CD4-positive, CD25-positive, alpha-beta regulatory T cell (primary cell): ENCODE results near the gene TMEM127. TPM values are rescaled to one million over a fixed set of nuclear protein-coding genes. Genes with fewer than 3 reads are reported as not detected.

Experiments
- ATAC-seq, 2 donors: fragments of 150-1000 bp; cut with Tn5 transposase; one replicate each; pipeline ENCODE4 v1.10.0; 2021; ENCODE audit warnings: low read depth in 2 of 2, moderate number of reproducible peaks in 2 of 2, moderate library complexity in 1 of 2
- DNase-seq, 3 donors: peaks; one replicate each; pipeline versions ENCODE4 v3.0.0 to v3.0.0-alpha.2; 2012 to 2022; ENCODE audit warnings: mixed read lengths in 1 of 3
- H3K27ac ChIP-seq: one replicate; pipeline ENCODE4 v1.7.0; 2013; ENCODE audit warnings: mild to moderate bottlenecking, low read length; ENCODE audit not compliant: insufficient read depth, poor library complexity, severe bottlenecking
- H3K27me3 ChIP-seq: one replicate; pipeline ENCODE4 v1.7.0; 2013; ENCODE audit warnings: low read length; ENCODE audit not compliant: control insufficient read depth, insufficient read depth
- H3K36me3 ChIP-seq: one replicate; pipeline ENCODE4 v1.7.0; 2013; ENCODE audit warnings: mild to moderate bottlenecking, low read length, moderate library complexity; ENCODE audit not compliant: control insufficient read depth, insufficient read depth
- H3K4me1 ChIP-seq: 2 replicates; pipeline ENCODE4 v1.7.0; 2013; ENCODE audit warnings: mild to moderate bottlenecking, low read length; ENCODE audit not compliant: insufficient read depth, control insufficient read depth, poor library complexity, severe bottlenecking
- H3K4me3 ChIP-seq: one replicate; pipeline ENCODE4 v1.7.0; 2013; ENCODE audit warnings: low read depth, mild to moderate bottlenecking, low read length, moderate library complexity
- H3K9me3 ChIP-seq, 2 experiments: 1 replicate in 1 of 2; 2 replicates in 1 of 2; pipeline ENCODE4 v1.7.0; 2013; ENCODE audit warnings: low read length in 2 of 2, mild to moderate bottlenecking in 1 of 2, moderate library complexity in 1 of 2; ENCODE audit not compliant: control insufficient read depth in 2 of 2
- H3K27ac Mint-ChIP-seq, 3 donors: one replicate each; pipeline ENCODE4 v1.8.0; 2020 to 2022; ENCODE audit warnings: mild to moderate bottlenecking in 3 of 3, mixed read lengths in 3 of 3, moderate library complexity in 2 of 3
- H3K27me3 Mint-ChIP-seq: one replicate; pipeline ENCODE4 v1.8.0; 2022; ENCODE audit warnings: mild to moderate bottlenecking, mixed read lengths
- H3K36me3 Mint-ChIP-seq: one replicate; pipeline ENCODE4 v1.8.0; 2020; ENCODE audit warnings: mixed read lengths
- H3K4me1 Mint-ChIP-seq, 4 donors: one replicate each; pipeline ENCODE4 v1.8.0; 2020 to 2022; ENCODE audit warnings: mixed read lengths in 4 of 4, mild to moderate bottlenecking in 1 of 4
- H3K4me3 Mint-ChIP-seq, 4 donors: one replicate each; pipeline ENCODE4 v1.8.0; 2020 to 2022; ENCODE audit warnings: mild to moderate bottlenecking in 4 of 4, mixed read lengths in 4 of 4, moderate library complexity in 3 of 4
- H3K9me3 Mint-ChIP-seq, 7 donors: one replicate each; pipeline ENCODE4 v1.8.0; 2020 to 2022; ENCODE audit warnings: mixed read lengths in 7 of 7, mild to moderate bottlenecking in 3 of 7, moderate library complexity in 2 of 7
- polyA plus RNA-seq, 4 donors: library from polyadenylated mRNA; unstranded; fragments of 300-500 nt; fragmentation: Illumina TruSeq; gene quantifications; one replicate each; pipeline ENCODE4 v1.2.3, GENCODE V29; 2021
- total RNA-seq: library from RNA; stranded (reverse); gene quantifications from one replicate; pipeline ENCODE4 v1.2.3, GENCODE V29; 2022

Gene TMEM127
- total and polyA plus RNA-seq, 5 donors from 2014 or later: 27.6 to 54.3 (median 37.5) TPM

DNA sequence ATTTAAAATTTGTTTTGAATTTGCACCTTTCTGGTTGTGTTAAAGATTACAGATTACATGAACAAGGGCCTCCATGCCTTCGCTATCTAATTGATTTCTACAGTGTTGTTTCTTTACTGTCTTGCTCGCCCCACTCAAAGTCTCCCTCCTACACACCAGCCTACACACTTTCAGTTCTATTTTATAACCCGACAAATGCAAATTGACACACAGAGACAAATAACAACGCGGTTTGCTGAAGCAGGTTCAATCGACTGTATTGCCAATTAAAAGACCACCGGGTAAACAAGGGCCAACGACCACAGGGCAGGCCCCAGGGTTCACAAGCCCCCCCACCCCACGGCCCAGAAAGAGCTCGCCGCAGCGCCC, 58.0 kb downstream of the TMEM127 start:
- ATAC-seq: no peak
- peak overlapping the region; percentile 95 to 97 (median 96) for H3K27ac Mint-ChIP-seq

DNA sequence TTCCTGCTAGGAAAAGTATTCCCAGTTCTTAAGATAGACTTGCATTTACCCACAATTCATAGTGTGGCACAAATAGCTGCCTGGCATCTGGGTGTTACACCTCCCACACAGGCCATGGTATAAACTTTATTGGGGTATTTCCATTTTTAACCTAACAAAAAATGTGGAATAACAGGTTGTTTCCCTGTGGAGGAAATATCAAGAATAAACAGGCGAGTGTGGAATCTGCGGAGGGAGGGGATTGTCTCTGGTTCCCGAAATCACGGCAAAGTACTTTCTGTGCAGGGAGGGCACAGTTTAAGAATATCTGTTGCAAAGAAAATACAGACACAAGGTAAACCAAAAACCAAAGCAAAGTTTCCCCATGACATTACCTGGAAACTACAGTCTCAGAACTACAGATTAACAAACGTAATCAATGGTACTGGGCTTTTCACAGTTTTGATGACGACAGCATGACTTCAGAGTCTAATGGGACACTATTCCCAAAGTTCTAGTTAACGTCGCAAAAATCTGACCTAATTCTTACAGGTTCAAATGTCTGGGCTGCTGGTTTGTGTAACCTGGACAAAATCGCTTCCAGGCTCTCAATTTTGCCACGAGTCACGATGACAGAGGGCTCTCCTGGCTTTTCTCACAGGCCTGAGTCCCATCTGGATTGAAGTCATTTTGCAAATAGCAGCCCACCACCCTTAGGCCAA, 58.6 kb downstream of the TMEM127 start:
- H3K4me3 ChIP-seq: peak overlapping the region; percentile 96
- Mint-ChIP-seq H3K4me1 (peaks cover 30 to 70% (median 51%) of the 10 kb centered on the region in 4 donors), H3K9me3 (no peaks in the 10 kb centered on the region), H3K36me3 (peaks cover 6% of the 10 kb centered on the region), H3K27ac (peak overlapping the region; percentile 95 to 97 (median 96)), H3K4me3 (peak overlapping the region; percentile 94 to 97 (median 96)), H3K27me3 (no peaks in the 10 kb centered on the region)
- no peaks in the 10 kb centered on the region for H3K9me3 ChIP-seq
- H3K27ac ChIP-seq: peak overlapping the region; percentile 89
- H3K4me1 ChIP-seq: peaks cover 62% of the 10 kb centered on the region
- no peaks in the 10 kb centered on the region for H3K36me3 ChIP-seq
- ATAC-seq: no peak
- DNase-seq: peak in 1 of 3 donors; percentile 28
- H3K27me3 ChIP-seq: no peaks in the 10 kb centered on the region

More for the DNA sequence above, 58.0 kb downstream of the TMEM127 start:
- Histone ChIP-seq H3K4me3 (peak overlapping the region; percentile 96), H3K27me3 (no peaks in the 10 kb centered on the region), H3K27ac (peak overlapping the region; percentile 89), H3K9me3 (no peaks in the 10 kb centered on the region), H3K36me3 (no peaks in the 10 kb centered on the region), H3K4me1 (peaks cover 57% of the 10 kb centered on the region)
- Mint-ChIP-seq H3K4me1 (peaks cover 26 to 64% (median 46%) of the 10 kb centered on the region in 4 donors), H3K9me3 (no peaks in the 10 kb centered on the region), H3K4me3 (peak overlapping the region; percentile 94 to 97 (median 96)), H3K36me3 (peaks cover 6% of the 10 kb centered on the region), H3K27me3 (no peaks in the 10 kb centered on the region)
- DNase-seq: peak in 1 of 3 donors; percentile 56

DNA sequence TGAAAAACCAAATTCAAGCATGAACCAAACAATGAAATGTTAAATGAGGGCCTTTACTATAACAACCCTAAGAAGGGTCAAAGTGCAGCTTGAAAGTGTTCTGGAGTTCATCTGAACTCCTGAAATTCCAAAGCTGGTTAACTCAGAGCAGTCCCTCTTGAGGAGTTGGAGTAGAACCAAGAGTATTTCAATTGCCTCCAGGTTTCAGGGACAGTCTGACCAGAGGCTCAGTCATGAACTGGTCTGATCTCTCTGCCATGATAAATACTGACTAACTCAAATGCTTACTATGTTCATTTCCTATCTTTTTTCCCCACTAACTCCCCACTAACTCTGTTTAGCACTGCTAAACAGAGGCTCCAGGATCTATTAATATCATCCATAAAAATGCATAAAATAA, 59.9 kb downstream of the TMEM127 start:
- peaks cover 75% of the 10 kb centered on the region for H3K4me1 ChIP-seq
- peaks cover 37 to 80% (median 60%) of the 10 kb centered on the region in 4 donors for H3K4me1 Mint-ChIP-seq
- H3K36me3 ChIP-seq: no peaks in the 10 kb centered on the region
- H3K36me3 Mint-ChIP-seq: peaks cover 6% of the 10 kb centered on the region
- H3K27me3 Mint-ChIP-seq: no peaks in the 10 kb centered on the region
- peak overlapping the region; percentile 75 for H3K4me3 ChIP-seq
- H3K4me3 Mint-ChIP-seq: peak overlapping the region; percentile 83 to 97 (median 90)
- no peaks in the 10 kb centered on the region for H3K27me3 ChIP-seq
- H3K9me3 Mint-ChIP-seq: no peaks in the 10 kb centered on the region
- no peak for DNase-seq
- H3K9me3 ChIP-seq: no peaks in the 10 kb centered on the region
- peak overlapping the region; percentile 85 to 93 (median 91) for H3K27ac Mint-ChIP-seq
- H3K27ac ChIP-seq: peak overlapping the region; percentile 30
- ATAC-seq: no peak

DNA sequence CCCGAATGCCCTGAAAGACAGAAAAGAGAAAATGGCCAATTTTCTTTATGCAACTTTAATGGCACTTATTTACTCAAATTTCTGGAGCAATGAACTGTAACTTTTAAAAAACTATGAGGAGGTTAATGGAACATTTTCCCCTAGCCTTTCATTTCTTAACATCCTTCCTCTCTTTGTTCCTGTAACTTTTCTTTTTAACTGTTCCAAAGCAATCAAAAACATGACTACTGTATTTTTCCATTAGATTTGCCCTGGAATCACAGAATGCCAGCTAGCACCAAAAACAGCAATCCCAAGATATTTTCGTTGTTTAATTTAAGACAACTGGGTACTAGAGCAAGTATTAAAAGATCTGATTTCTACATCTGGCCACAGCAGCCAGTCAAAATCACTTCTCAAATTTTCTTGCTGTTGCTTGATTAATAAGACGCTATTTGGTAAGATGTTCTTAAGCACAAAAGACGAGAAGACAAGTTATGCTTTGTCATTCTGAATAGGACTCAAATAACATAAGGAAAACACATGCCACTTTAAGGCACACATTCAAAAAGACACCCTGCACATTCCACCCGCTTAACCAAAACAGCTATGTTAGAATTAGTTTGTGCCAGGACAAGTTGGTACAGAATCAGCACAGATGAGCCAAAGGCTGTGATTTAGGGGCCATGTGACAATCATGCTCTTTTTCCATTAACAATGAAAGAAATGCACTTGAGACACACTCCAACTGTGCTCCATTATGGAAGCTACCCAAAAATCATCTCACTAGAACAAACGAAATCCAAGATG, 60.8 kb downstream of the TMEM127 start:
- H3K27me3 ChIP-seq: no peaks in the 10 kb centered on the region
- peak overlapping the region; percentile 83 to 97 (median 90) for H3K4me3 Mint-ChIP-seq
- H3K9me3 ChIP-seq: no peaks in the 10 kb centered on the region
- H3K27me3 Mint-ChIP-seq: no peaks in the 10 kb centered on the region
- peak overlapping the region; percentile 36 for H3K27ac ChIP-seq
- H3K9me3 Mint-ChIP-seq: no peaks in the 10 kb centered on the region
- no peak for DNase-seq
- H3K4me1 Mint-ChIP-seq: peaks cover 46 to 87% (median 63%) of the 10 kb centered on the region in 4 donors
- H3K36me3 Mint-ChIP-seq: peaks cover 6% of the 10 kb centered on the region
- ATAC-seq: no peak
- H3K36me3 ChIP-seq: no peaks in the 10 kb centered on the region
- peak overlapping the region; percentile 88 to 91 (median 91) for H3K27ac Mint-ChIP-seq
- H3K4me1 ChIP-seq: peaks cover 84% of the 10 kb centered on the region
- H3K4me3 ChIP-seq: peak overlapping the region; percentile 75

DNA sequence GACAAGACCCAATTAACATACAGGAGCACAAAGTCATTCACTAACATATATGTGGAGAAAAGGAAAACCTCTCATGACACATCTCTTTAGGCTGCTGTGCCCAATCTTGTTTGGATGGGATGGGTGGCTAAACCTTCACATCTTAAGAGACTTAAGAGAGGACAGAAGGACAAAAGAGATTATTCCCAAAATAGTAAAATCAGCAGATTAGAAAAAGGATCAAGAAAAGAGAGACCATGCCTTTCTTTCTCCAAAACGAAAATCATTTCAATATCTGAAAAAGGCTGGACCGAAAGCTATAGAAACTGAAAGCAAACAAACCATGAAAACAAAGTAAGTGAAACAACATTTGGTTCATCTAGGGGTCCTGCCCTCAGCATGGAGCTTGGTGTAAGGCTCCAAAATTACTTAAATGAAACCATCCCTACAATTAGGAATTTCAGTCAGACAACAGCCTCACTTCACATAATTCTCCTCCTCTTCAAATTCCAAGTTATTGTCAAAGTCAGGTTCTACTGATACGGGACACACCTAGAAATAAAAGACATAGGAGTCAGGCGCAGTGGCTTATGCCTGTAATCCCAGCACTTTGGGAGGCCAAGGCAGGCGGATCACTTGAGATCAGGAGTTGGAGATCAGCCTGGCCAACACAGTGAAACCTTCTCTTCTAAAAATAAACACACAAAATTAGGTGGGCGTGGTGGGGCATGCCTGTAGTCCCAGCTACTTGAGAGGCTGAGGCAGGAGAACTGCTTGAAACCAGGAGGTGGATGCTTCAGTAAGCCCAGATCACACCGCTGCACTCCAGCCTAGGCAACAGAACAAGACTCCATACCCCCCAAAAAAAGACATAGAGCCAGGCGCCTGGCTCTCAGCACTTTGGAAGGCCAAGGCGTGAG, 62.4 kb downstream of the TMEM127 start:
- H3K27ac Mint-ChIP-seq: peak overlapping the region; percentile 86 to 91 (median 88)
- Histone ChIP-seq H3K9me3 (no peaks in the 10 kb centered on the region), H3K36me3 (no peaks in the 10 kb centered on the region), H3K27ac (peak overlapping the region; percentile 75), H3K4me3 (peak overlapping the region; percentile 84), H3K27me3 (no peaks in the 10 kb centered on the region), H3K4me1 (peaks cover 73% of the 10 kb centered on the region)
- no peaks in the 10 kb centered on the region for H3K27me3 Mint-ChIP-seq
- DNase-seq (peak in 2 of 3 donors; percentile 19 to 58), ATAC-seq (no peak)
- H3K4me1 Mint-ChIP-seq: peaks cover 61 to 92% (median 76%) of the 10 kb centered on the region in 4 donors
- peak overlapping the region; percentile 83 to 97 (median 89) for H3K4me3 Mint-ChIP-seq
- H3K36me3 Mint-ChIP-seq: peaks cover 6% of the 10 kb centered on the region
- no peaks in the 10 kb centered on the region for H3K9me3 Mint-ChIP-seq

DNA sequence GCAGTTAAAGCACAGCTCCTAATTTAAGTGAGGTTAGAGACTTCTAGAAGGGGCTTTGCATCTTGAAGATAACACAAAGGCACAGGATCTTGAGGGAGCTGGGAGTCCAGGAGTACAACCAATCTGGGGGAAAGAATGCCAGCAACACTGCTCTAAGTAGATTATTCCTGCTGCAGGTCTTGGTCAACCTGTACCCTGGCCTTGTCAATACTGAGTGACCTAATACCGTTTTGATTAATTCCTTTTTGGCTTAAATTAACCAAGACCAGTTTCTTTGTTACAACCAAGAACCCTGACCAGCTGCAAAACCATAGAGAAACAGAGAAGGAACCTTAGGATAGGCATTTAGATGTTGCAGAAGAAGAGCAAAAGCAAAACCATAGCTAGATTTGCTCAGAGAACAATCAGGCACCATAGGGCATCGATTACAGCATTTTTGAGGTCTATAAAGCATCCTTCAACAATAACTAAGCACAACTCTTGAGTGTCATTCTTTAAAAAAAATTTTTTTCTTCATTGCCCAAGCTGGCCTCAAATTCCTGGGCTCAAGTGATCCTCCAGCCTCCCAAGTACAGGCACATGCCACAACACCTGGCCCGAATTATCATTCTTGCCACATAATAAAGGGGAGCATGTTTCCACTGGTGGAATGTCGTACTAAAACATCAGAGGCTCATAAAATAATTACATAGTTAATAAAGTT, 63.5 kb downstream of the TMEM127 start:
- Mint-ChIP-seq H3K36me3 (peaks cover 8% of the 10 kb centered on the region), H3K27ac (peak overlapping the region; percentile 29 to 95 (median 91)), H3K27me3 (no peaks in the 10 kb centered on the region), H3K9me3 (no peaks in the 10 kb centered on the region), H3K4me3 (peak overlapping the region; percentile 15 to 97 (median 62)), H3K4me1 (peaks cover 63 to 95% (median 75%) of the 10 kb centered on the region in 4 donors)
- Histone ChIP-seq H3K4me1 (peaks cover 72% of the 10 kb centered on the region), H3K9me3 (no peaks in the 10 kb centered on the region), H3K27me3 (no peaks in the 10 kb centered on the region), H3K27ac (peak overlapping the region; percentile 75), H3K4me3 (peak overlapping the region; percentile 84), H3K36me3 (no peaks in the 10 kb centered on the region)
- no peak for ATAC-seq
- no peak for DNase-seq
